CD4-positive, alpha-beta T cell treated with Interferon gamma for 1 hour (primary cell): ENCODE measurements around the gene CEP85.
A peak's percentile ranks its signal among the peaks of the same experiment; 100 is the strongest.

Experiments
- DNase-seq: peaks from one replicate; pipeline ENCODE4 v3.0.0-alpha.2; 2020

CEP85 gene

DNA sequence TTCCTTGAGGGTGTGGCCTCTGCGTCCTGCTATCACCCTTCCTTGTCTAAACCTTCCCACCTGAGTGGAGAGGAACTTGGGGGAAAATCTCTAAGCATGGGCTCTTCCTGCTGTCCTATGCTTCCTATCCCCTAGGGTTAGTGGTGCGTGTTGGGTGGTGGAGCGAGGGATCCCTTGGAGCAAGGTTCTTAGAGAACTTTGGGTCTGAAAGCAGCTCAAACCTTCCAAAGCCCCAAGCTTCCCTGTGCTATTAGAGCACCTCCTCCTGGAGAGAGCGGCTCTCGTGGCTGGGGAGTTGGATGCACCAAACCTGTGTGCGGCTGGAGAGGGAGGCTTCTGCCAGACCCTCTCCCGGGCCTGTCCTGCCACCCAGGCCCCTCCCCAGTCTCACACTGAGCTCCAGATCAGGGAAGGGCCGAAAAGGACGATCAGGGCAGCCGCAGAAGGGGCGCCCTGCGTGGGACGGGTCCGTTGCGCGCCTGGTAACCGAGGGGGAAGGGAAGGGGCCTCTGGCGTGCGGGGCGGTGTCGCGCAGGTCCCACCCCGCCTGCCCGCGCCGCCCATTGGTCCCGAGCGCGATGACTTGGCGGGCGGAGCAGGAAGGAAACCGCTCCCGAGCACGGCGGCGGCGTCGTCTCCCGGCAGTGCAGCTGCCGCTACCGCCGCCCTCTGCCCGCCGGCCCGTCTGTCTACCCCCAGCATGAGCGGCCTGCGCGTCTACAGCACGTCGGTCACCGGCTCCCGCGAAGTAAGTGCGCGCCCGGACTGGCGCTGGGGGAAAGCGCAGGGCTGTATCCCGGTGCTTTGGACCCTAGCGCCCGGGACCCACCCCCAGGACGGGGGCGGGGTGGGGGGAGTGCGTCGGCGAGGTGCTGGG is 45.7 kb downstream of the CEP85 start, which contains the start of gene SH3BGRL3:
TSS of gene SH3BGRL3 (plus strand) at position 631 of the 877 bp plus-strand sequence. CDS start at position 701, 70 bp downstream.
- peak; percentile 83 for DNase-seq

DNA sequence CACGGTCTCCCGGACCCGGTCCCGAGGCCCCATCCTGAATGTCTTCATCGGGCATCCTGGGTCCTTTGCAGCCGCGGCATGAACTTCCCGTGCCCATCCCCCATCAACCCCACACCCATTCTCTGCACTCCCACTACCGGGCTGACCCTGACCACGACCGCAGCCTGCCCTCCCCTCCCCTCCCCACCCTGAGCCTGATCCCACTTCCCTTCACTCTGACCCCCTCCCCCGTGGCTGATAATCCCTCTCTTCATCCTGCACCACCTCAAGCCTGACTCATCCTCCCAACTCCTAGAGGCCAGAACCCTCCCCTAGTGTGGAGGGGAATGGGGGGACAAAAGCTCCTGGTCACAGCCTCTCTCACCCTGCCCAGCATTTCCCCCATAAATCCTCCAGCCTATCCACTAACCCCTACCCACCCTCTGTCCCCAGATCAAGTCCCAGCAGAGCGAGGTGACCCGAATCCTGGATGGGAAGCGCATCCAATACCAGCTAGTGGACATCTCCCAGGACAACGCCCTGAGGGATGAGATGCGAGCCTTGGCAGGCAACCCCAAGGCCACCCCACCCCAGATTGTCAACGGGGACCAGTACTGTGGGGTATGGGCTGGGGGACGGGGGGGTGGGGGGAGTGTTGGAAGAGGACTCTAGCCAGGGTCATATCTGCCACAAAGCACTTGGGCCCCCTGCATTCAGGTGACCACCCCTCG is 46.5 kb downstream of the CEP85 start:
- DNase-seq = no peak

DNA sequence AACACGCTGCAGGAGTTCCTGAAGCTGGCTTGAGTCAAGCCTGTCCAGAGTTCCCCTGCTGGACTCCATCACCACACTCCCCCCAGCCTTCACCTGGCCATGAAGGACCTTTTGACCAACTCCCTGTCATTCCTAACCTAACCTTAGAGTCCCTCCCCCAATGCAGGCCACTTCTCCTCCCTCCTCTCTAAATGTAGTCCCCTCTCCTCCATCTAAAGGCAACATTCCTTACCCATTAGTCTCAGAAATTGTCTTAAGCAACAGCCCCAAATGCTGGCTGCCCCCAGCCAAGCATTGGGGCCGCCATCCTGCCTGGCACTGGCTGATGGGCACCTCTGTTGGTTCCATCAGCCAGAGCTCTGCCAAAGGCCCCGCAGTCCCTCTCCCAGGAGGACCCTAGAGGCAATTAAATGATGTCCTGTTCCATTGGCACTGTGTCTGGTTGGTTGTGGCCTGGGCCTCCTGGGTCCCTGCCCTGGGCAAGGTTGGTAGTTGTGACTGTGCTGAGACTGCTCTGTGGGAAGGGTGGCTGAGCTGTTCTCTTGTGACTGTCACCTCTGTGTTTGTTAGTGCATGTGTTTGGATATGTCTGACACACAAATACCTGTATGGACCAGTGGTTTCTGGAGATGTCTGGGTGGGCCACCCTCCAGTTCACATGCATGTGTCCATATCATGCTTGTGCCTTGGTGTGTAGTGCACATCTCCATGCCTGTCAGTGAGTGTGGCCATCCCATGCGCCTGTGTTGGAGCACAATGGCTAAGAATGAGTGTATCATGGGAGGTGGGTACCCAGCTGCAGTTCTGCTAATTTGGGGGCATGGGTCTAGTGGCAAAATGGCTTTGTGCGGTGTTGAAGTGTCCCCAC is 47.3 kb downstream of the CEP85 start:
- no peak for DNase-seq

DNA sequence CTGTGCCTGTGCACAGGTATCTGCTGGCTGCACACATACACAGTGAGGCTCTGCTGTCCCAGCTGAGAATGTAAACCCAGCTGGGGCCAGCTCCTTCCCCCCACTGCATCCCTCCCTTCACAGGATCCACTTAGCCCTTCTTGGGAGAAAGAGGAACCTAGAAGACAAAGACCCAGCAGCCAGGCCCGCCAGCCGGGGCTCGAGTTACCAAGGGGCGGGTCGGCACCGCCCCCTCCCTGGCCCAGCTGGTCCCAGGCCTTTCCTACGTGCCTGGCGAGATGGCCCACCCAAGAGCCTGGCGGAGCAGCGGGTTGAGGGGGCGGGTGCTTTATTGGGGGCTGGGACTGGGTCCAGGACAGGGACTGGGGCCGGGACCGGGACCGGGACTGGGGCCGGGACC is 48.0 kb downstream of the CEP85 start:
- DNase-seq = no peak

DNA sequence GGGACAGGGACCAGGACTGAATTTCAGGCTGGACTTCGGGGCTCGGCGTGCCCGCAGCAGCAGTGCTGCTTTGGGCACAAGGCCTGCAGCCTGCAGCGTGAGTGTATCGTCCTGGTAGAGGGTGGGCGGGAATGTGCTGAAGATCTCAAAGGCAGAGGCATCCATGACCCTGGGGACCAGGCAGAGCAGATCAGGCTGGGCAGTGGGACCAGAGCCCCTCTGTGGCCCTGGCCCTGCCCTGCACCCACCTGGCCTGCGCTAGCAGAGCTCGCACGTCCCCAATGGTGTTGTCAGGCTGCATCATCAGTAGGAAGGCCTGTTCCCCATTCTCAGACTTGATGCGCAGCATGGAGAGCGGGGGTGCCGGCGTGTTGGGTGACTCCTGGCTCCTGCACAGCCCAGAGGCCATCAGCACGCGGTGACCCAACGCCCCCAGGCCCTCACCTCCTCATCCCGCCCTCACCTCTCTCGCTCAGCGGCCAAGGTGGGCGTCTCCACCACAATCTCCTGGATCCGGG is 48.5 kb downstream of the CEP85 start:
- DNase-seq = no peak

DNA sequence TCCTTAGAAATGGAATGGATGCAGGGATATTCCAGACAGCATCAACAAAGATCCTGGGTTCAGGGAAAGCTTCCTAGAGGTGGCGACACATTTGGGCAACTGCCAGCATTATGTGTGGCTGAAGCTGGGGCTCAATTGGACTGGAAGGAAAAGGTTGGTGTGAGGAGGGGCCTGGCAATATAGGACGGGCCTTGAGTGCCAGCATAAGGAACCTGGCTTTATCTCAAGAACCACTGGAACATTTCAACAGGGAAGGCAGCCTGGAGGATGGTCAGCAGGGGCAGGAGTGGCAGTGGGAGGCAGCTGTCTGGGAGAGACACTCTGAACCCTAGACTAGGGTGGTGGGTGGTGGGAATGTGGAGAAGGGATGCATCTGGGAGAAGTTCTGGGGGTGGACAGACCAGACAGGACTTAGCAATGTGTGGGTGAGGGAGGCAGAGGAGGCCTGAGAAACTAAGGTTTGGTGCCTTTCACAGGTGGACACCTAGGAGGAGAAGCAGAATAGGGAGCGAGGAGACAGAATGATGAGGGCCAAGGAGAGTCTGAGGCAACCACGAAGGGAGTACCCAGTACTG is 49.4 kb downstream of the CEP85 start:
- no peak for DNase-seq

DNA sequence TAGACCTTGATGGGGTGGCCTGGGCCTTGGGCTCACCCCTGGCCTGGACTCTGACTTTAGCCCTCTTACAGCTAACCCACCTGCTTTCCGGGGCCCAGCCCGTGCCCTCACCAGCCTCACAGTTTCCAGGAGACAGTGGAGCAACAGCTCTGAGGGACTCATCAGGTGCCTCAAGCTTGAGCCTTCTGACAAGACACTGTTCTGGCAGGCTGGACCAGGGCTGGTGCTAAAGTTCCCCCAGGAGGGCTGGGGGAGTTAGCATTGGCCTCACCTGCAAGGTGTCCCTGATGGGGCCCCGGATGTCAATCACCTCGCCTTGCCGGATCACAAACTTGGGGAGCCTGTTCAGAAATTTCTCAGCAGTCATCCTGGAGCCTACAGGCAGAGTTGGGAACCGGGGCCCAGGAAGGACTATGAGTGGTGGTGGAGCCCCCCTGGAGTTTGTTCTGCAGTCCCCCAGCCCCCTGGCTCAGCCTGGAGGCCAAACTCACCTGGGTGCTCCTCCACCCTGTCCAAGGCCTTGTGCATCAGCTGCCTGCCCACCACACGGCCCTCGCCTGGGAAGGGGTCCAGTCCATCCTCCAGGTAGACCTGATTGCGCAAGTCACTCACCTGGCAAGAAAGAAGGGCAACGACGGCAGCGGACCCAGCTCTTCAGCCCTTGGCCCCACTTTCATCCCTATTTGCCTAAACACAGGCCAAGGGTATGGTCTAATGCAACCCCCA is 50.0 kb downstream of the CEP85 start:
- no peak for DNase-seq

DNA sequence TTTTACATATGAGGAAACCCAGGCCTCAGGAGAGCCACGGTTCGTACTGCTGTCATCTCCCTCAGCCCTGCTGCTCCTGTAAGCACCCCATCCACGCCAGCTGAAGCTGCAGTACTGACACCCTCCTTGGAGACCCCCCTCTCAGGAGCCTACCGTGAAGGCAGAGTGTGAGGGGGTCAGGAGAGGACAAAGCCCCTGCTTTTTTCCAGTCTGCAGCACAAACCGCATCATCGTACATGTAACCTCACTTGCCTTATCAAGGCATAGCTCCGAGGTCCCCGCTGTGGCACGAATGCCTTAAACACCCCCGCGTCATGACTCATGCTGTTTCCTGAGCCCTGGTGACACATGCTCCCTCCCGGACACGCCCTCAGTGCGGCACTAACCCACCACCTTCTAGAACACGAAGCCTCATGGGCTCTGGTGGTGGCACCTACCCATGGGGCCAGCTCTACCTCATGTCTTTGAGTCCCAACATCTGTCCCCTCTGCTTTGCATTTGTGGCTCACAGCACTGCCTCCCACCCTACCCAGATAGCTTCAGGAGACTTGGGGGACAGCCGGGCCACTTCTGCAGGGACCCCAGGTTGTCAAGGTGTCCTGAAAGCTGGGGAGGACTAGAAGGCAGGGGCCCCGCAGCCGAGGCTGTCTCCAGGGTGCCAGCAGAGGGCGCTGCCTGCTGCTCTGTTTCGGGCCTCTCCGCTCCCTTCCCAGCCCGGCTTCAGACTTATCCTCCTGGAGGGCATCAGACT is 50.8 kb downstream of the CEP85 start:
- DNase-seq = peak; percentile 91

DNA sequence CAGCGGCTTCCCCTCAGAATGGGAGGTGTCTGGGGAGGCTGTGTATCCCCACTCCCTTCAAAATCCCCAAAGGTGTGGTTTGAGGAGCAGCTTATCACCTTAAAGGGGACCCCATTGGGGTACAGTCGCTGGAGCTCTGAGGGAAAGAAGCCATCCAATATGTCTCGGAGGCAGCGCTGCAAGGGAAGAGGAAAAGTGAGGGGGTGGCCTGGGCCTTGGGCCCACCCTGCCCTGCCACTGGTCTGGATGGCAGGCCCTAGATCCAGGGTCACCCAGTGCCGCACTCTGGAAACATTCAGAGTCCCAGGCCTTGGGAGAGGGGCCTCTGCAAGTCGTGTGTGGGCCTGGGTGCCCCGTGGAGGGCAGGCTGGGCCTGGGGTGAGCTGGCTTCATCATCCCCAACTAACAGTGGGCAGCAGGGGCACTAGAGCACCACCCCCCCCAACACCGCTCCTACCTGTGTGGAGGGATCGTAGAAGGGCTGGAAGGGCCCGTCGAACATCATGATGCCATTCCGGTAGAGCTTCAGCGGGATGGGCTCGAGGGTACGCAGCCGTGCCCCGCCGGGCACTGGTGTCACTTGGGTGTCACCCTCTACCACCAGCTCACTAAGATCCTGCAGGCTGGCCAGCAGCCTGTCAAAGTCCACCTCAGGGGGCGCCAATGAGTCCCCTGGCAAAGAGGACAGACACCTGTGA is 51.5 kb downstream of the CEP85 start:
- peak; percentile 31 for DNase-seq

DNA sequence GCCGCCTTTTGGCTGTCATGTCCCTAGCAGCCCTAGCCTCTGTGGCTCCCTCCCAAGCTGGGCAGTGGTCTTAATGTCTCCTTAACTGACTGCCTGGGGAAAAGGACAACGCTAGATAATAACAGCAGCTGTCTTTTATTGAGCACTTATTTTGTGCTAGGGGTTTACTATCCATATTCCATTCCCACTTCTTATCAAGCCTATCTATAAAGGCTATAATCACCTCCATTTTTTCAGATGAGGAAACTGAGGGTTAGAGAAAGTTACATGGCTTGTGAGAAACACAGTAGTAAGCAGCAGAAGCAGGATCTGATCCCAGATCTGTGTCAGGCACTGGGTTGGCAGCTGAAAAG is 52.0 kb downstream of the CEP85 start:
- no peak for DNase-seq

DNA sequence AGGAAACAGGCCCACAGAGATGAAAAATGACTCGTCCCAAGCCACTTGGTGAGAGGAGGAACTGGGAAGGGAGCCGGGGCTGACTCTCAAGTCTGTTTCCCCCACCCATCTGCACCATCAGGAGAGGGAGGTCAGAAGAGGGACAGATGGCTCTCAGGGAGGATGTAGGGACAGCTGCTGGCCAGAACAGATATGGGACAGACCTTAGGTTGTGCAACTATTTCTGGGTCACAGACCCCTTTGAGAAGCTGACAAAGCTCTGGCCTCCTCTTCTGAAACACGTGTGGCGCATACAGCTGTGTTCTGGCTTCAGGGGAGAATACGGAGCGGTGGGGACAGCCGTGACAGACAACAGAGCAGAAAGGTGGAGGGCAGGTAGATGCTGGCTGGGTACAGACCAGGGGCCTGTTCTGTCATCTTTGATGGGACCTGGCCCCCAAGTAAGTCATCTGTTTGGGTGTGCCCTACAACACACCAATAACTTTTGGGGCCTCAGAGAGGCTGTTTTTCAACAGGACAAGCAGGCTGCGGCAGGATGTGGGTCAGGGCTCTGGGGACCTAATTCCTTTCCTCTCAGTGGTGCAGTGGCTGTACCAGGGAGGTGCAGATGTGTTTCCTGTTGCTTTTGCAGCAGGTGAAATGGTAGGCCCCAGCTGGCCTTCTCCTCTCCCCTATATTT is 53.2 kb downstream of the CEP85 start:
- DNase-seq = peak; percentile 73

DNA sequence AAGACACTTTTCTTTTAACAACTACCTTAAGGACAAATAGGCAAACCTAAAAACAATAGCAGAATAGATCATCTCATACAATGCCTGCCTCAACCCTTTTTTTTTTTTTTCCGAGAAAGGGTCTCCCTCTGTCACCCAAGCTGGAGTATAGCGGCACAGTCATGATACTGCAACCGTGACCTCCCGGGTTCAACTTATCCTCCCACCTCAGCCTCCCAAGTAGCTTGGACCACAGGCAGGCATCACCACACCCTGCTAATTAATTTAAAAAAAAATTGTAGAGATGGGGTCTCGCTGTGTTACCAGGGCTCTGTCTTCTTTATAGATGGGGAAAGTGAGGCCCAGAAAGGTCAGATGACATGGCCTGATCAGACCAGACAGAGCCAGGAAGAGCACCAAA is 53.8 kb downstream of the CEP85 start:
- no peak for DNase-seq

DNA sequence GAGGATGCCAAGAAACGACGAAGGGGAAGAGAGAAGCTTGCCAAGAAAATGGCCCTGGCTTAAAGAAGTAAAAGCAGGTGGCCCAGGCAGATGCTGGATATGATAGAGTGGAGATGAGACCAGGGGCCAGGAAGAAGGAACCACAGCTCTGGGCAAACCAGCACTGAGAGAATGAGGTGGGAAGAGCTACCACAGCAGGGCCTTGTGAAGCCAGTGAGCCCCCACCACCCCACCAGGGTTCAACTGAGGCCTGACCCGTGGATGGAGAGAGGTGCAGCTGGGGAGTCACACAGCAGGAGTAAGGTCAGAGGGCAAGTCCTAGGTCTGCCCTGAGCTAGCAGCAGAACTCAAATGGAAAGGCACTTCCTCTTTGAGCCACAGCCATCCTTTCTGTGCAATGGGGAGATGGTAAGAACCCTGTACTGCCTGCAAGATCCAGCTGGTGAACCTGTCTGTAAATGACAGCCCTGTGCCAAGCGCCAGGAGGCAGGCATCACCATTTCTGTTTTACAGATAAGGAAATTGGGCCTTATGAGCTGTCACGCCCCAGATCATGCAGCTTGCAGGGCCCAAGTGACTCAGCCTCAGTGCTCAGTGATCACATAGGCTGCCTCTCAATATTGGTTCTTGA is 54.4 kb downstream of the CEP85 start:
- DNase-seq = peak; percentile 47

DNA sequence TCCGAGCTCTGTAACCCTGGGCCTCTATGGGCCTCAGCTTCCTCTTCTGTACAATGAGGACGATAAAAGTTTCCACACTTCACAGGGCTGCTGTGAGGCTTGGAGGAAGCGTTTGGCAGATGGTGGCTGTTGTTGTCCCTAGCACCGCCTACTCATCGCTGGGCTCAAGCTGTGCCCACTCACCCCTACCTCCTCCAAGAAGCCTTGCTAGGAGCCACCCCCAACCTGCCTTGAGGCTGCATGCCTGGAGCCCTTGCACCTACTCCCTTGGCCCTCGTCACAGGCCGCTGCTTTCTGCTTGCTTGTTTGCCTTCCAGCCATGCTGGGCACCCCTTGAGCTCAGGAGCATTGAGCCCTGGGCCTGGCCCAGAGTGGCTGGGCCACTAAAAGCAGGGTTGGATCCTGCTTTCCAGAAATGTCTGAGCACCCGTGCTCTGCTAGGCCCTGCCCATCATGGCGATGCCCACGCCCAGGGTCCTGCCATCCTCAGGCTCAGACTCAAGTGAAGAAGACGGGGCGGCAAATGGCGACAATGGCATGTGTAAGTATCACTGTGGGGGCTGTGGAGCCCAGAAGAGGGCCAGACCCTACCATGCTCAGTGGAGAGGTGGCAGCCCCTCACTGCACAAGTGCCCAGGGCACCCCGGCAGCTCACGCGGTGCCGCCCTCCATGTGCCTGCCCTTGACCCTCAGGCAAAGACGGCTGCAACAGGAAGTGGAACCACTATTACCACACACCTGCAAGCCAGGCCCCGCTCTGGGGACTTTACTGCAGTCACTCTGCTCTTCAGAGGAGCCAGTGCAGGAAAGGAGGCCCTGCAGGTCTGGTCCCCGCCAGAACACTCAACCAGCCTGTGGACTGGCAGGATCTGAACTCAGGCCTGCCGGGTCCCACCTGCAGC is 55.4 kb downstream of the CEP85 start:
- DNase-seq = peak; percentile 82

DNA sequence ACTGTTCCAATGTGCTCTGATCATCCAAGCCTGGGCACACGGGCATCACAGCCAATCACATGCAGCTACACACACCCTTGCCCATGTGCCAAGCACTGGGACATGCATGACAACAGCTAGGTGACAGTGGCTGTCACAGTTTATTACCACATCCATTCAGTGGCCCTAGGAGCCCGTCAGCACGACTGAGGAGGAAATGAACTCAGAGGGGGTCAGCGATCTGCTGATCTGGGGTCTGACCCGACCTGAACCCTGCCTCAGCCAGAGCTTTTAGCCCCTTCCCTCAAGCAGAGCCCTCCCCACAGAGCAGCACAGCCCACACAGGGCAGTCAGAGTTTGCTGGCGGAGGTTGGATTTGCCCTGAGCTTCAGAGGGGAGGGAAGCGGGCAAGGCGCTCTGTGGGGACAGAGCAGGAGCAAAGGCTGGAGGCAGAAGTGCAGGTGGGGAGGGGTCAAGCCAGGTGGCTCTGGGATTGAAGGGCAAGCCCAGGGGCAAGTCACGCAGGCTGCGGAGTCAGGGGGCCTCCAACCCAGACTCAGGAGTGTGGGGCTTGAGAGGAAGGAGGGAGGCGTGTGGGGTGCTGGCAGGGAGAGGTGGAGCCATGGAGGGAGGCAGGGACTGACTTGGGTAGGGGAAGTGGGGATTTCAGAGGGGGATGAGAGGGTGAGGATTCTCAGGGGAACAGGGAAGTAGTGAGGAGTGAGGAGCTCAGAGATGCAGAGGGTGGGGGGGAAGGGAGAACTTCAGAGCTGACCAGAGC is 56.3 kb downstream of the CEP85 start:
- DNase-seq = peak; percentile 55

DNA sequence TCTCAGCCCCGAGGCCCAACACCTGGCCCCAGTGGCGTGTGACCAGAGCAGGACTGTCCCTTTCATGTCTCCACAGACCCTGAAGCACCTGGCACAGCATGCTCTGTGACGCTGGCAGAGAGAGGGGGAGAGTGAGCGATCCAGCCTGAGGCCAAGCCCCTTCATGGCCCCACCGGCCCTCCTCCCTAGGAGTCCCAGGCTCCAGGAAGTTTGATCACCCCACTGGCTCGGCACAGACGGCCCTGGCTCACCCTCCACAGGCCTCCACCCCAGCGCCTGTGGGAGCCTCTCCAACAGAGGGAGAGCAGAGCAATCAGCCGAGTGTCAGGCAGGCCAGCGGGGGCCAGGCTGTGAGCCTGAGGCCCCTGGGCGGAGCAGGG is 56.9 kb downstream of the CEP85 start:
- no peak for DNase-seq

DNA sequence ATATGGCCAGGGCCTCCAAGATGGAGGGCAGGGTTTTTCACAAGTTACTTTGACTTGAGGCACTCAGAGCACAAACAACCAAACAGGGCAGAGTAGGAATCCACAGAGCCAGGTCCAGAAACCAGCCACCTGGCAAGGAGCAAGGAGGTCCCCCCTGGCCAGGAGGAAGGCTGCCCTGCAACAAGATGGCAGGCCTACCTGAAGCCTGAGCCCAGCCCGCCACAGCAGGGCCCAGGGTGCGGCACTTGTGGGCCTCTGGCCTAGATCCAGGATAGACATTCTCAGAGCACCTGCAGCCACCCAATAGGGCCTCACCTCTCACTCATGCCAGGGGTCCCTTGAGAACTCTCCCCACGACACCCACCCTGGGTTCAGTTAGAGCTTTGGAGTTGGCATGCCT is 57.4 kb downstream of the CEP85 start:
- DNase-seq = no peak

DNA sequence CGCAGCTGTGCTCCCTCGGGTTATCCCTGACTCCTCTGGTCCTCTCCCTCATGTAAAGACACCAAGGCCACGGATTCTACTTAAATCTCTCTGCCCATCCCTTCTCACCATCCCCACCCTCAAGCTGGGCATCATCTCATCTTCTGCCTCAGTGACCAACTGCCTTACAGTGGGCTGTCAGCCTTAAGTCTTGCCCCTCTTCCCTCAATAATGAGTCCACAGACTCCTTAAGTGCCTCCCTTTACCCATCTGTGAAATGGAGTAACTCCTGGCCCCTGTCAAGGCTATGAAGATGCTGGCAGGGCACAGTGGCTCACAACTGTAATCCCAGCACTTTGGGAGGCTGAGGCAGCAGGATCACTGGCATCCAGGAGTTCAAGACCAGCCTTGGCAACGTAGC is 57.9 kb downstream of the CEP85 start:
- no peak for DNase-seq
